ENCODE data around the gene TRIM33.

TRIM33 gene

DNA sequence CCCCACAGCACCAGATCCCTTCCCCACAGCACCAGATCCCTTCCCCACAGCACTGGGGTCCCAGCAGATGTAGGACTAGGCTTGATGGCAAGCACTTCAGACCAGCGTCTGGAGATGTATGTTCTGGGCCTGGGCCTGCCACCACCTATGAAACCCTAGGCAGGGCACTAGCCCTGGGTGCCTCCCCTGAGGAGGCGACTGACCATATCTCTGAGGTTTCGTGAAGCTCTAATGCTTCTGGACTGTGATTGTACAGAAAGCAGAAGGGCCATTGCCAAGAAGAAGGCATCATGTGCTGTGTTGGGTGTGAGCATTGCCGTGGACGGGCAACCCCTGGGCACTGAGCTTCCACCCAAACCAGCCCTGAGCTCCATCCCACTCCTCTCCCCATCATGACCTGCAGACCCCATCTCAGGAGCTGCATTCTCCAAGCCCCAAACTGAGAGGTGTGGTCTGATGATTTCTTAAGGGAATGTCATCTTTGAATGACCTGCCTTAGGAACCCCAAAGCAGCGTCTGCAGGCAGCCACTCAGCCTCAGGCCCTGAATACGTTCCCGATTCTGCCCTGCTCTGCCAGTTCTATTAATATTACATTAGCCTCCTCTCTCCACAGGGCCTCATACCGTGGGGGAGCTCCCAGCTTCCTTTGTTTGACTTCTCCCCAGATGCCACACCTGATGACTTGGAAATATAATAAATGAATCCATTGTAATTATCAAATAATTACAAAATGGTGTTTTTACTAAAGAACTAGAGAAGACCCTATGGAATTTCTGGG lies 163.4 kb downstream of the TRIM33 start:
- DNase-seq: no peak

DNA sequence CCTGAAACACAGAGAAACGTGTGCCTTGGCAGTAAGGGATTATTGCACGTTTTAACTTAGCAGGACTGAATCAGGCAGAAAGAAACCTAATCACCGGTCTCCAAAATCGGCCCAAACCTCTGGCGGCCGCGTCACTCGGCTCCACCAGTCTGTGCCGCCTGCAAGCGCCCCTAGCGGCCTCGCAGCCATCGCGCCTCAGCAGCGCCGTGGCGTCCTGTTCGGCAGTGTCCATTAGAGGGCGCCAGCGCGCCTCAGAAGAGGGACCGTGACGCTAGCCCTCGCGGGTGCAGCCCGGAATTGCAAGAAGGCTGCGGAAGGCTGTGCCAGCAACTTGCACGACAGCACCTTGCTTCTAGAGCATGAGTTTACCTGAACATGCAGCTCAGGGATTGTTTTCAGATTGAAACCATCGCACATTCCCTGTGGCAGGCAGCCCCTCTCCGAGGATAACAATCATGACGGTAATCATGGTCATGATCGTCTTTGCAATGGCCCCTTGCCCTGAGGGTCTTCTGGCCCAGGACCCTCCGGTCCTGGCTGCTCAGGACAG lies 164.4 kb downstream of the TRIM33 start:
- peak; percentile 97 for DNase-seq

DNA sequence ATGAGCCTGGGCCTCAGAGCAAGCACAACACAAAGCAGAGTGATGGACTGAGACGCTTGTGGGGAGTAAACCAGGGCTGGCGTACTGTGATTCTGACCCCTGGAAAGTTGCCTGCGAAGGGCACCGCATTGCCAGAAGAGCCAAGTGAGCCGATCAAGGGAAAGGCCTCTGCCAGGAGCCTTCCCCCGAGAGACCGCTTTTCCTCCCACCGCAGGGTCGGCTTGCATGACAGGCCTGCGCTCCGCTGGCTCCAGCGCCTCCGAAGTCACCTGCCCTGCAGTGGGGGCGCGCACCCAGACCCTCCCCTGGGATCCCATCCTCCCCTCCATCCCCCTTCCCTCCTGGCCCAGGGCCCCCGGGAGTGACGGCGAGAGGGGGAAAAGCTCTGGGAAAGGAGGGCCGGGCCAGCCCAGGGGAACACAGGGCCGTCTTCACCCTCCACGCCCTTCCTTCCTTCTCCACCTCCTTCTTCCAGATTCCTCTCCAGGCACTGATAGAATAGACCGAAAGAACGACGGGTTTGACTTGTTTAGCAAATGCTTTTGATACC lies 165.0 kb downstream of the TRIM33 start:
- DNase-seq: no peak

DNA sequence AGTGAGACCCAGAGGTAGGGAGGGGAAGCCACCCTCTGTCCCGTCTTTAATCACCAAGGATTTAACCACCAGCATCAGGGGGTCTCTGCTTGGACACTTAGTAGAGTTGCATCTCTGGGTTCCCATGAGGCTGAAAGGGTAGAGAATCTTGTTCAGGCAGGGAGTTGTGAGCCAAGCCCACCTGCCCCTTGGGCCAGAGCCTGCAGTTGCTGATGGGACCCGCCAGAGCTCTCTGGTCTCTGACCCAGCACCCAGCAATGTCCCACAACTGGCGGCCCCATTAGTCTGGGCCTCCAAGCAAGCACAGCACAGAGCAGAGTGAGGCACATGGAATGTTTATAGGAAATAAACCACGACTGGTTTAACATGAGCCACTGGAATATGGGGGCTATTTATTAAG lies 166.3 kb downstream of the TRIM33 start:
- no peak for DNase-seq
